Type B pancreatic cell (in vitro differentiated cells): ENCODE measurements around the gene GPR158. TPM values are rescaled to one million over a fixed set of nuclear protein-coding genes. Genes with fewer than 3 reads are reported as not detected.
"Not testable (repeated sequence)": the region's sequence is repeated elsewhere in the genome, so short reads cannot be mapped to it uniquely, and the experiment has no call there.

Experiments used
- DNase-seq: peaks from one replicate; pipeline ENCODE4 v3.0.0; 2021; ENCODE audit warnings: mixed read lengths; ENCODE audit not compliant: unreplicated experiment; ENCODE audit errors: extremely low spot score
- H3K27ac Mint-ChIP-seq: 2 replicates; pipeline ENCODE4 v1.8.0; 2021; ENCODE audit warnings: mild to moderate bottlenecking, mixed read lengths
- H3K27me3 Mint-ChIP-seq: 2 replicates; pipeline ENCODE4 v1.8.0; 2021; ENCODE audit warnings: mixed read lengths
- H3K36me3 Mint-ChIP-seq: 2 replicates; pipeline ENCODE4 v1.8.0; 2021; ENCODE audit warnings: mixed read lengths
- H3K4me1 Mint-ChIP-seq: one replicate; pipeline ENCODE4 v1.8.0; 2021; ENCODE audit warnings: mixed read lengths; ENCODE audit not compliant: unreplicated experiment
- H3K4me3 Mint-ChIP-seq: 2 replicates; pipeline ENCODE4 v1.8.0; 2021; ENCODE audit warnings: mild to moderate bottlenecking, mixed read lengths
- H3K9me3 Mint-ChIP-seq: 2 replicates; pipeline ENCODE4 v1.8.0; 2021; ENCODE audit warnings: mixed read lengths
- total RNA-seq: library from RNA; stranded (reverse); gene quantifications from 2 replicates; pipeline ENCODE4 v1.2.1, GENCODE V29; 2021; ENCODE audit warnings: low replicate concordance
- TF ChIP-seq, protein P1 (sequence below): fragments of 200-600 bp; sonication (generic); conservative IDR thresholded peaks from 2 replicates; pipeline ENCODE4 v1.5.0; 2021; ENCODE audit warnings: antibody characterized with exemption, mild to moderate bottlenecking

Gene GPR158
- total RNA-seq, 1 donor from 2014 or later: 3.6 TPM

- no peaks in the 10 kb centered on the region for H3K4me1 Mint-ChIP-seq
- peaks cover 6% of the 10 kb centered on the region for H3K9me3 Mint-ChIP-seq
- H3K27ac Mint-ChIP-seq: no peak overlapping the region
- no peaks in the 10 kb centered on the region for H3K27me3 Mint-ChIP-seq
- no peak for DNase-seq
- H3K4me3 Mint-ChIP-seq: no peak overlapping the region
- TF ChIP-seq, protein P1, sequence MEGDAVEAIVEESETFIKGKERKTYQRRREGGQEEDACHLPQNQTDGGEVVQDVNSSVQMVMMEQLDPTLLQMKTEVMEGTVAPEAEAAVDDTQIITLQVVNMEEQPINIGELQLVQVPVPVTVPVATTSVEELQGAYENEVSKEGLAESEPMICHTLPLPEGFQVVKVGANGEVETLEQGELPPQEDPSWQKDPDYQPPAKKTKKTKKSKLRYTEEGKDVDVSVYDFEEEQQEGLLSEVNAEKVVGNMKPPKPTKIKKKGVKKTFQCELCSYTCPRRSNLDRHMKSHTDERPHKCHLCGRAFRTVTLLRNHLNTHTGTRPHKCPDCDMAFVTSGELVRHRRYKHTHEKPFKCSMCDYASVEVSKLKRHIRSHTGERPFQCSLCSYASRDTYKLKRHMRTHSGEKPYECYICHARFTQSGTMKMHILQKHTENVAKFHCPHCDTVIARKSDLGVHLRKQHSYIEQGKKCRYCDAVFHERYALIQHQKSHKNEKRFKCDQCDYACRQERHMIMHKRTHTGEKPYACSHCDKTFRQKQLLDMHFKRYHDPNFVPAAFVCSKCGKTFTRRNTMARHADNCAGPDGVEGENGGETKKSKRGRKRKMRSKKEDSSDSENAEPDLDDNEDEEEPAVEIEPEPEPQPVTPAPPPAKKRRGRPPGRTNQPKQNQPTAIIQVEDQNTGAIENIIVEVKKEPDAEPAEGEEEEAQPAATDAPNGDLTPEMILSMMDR: no peak
- no peaks in the 10 kb centered on the region for H3K36me3 Mint-ChIP-seq
Observed at GRCh38 chr10:25306386-25306785, 131.6 kb downstream of the GPR158 start.

GRCh38 chr10:25308278-25308677 lies 133.5 kb downstream of the GPR158 start:
- Mint-ChIP-seq H3K36me3 (no peaks in the 10 kb centered on the region), H3K9me3 (peaks cover 6% of the 10 kb centered on the region), H3K27ac (no peak overlapping the region), H3K4me1 (no peaks in the 10 kb centered on the region), H3K27me3 (no peaks in the 10 kb centered on the region), H3K4me3 (no peak overlapping the region)
- no peak for DNase-seq
- TF ChIP-seq, protein P1: no peak

GRCh38 chr10:25317596-25318211 lies 142.9 kb downstream of the GPR158 start:
- not testable (repeated sequence) for DNase-seq, H3K4me3 Mint-ChIP-seq, H3K27me3 Mint-ChIP-seq, H3K9me3 Mint-ChIP-seq, H3K4me1 Mint-ChIP-seq, H3K27ac Mint-ChIP-seq, H3K36me3 Mint-ChIP-seq

DNA sequence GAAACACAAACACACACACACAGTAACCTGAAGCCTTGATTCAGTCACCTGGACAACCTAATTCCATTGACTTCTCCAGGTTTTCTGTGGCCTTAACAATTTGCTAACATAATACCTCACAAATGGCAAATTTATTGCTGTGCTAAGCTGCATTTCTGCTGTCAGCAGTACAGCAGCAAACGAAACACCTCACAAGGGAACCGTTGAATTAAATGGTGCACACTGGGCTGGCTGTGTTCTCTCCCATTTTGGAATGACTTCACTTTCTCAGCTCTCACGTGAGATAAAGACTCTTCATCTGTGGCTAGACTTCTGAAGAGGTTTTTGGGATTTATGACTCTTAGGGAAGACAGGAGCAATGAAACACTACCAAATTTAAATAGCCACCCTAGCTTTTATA lies 152.5 kb downstream of the GPR158 start:
- Mint-ChIP-seq H3K27ac (no peak overlapping the region), H3K27me3 (no peaks in the 10 kb centered on the region), H3K4me3 (no peak overlapping the region), H3K36me3 (no peaks in the 10 kb centered on the region), H3K4me1 (no peaks in the 10 kb centered on the region), H3K9me3 (no peaks in the 10 kb centered on the region)
- no peak for DNase-seq
- TF ChIP-seq, protein P1: no peak

DNA sequence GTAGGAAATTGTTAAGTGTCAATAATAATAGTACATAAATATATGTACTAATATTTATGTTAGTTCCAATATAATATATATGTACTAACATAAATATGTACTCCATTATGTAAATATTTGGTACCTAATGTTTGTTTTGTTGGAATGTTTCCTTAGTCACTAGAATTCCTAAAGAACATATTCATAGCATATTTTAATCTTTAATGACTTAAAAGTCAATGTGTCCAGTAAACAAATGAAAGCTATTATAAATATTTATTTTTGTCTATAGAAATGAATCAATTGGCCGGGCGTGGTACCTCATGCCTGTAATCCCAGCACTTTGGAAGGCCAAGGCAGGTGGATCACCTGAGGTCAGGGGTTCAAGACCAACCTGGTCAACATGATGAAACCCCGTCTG lies 153.6 kb downstream of the GPR158 start:
- H3K9me3 Mint-ChIP-seq: no peaks in the 10 kb centered on the region
- no peak overlapping the region for H3K4me3 Mint-ChIP-seq
- DNase-seq: no peak
- TF ChIP-seq, protein P1: no peak
- H3K36me3 Mint-ChIP-seq: no peaks in the 10 kb centered on the region
- no peaks in the 10 kb centered on the region for H3K4me1 Mint-ChIP-seq
- no peak overlapping the region for H3K27ac Mint-ChIP-seq
- H3K27me3 Mint-ChIP-seq: no peaks in the 10 kb centered on the region

DNA sequence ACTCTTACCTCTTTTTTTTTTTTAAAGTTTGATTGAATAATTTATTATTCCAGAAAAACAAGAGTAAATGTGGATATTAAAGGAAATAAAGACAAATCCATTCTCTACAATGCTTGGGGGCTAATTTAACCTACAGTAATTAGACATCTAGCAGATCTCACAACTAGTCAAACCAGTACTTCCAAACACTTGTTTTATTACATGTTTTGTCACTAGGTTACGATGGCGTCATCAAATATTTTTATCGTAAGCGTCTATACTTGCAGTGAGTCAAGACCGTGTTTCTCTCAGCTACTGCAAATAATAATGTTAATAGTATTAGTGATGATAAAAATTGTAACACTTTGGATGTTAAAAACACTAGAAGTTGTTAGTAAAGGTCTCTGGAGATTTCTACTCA lies 154.8 kb downstream of the GPR158 start:
- H3K36me3 Mint-ChIP-seq, H3K9me3 Mint-ChIP-seq, H3K4me3 Mint-ChIP-seq, H3K27me3 Mint-ChIP-seq, H3K4me1 Mint-ChIP-seq, DNase-seq, H3K27ac Mint-ChIP-seq: not testable (repeated sequence)

DNA sequence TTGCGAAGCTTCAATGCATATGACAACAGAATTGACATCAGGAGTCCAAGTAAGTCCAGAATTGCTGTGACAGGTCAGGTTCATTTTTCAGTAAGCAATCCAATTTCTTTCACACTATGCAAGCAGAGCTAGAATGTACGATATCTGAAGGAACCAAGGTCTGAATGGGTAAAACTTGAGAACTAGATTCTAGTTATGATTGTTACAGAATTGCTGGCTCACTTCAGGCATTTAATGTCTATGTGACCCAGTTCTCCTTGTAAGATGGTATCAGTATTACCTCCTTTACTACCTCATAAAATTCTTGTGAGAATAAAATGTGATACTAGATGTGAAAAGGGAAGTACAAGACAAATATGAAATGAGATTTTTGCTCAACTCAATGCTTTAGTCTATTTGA lies 159.6 kb downstream of the GPR158 start:
- no peak overlapping the region for H3K27ac Mint-ChIP-seq
- H3K9me3 Mint-ChIP-seq: no peaks in the 10 kb centered on the region
- H3K27me3 Mint-ChIP-seq: peaks cover 3% of the 10 kb centered on the region
- H3K4me1 Mint-ChIP-seq: no peaks in the 10 kb centered on the region
- no peak for DNase-seq
- no peak overlapping the region for H3K4me3 Mint-ChIP-seq
- TF ChIP-seq, protein P1: no peak
- no peaks in the 10 kb centered on the region for H3K36me3 Mint-ChIP-seq
